Endothelial cell of umbilical vein (primary cell): ENCODE data around the gene OLAH. TPM values are rescaled to one million over a fixed set of nuclear protein-coding genes. Genes with fewer than 3 reads are reported as not detected.

Source experiments
- BruUV-seq: library from RNA; stranded (reverse); fragments of 400-500 nt; replicated peaks from 2 replicates; lab custom pipeline; 2021; lab: Mats Ljungman, UMichigan
- CTCF ChIA-PET: fragments of 300-600, 350-600 bp; sonication (Branson Sonifier 250); formaldehyde crosslinking; loops from one replicate; lab custom pipeline; 2021; ENCODE audit warnings: antibody characterized with exemption, inconsistent platforms; lab: Charles Lee
- POLR2A ChIA-PET: fragments of 300-600, 350-600 bp; sonication (Branson Sonifier 250); formaldehyde crosslinking; loops from one replicate; lab custom pipeline; 2021; ENCODE audit warnings: antibody characterized with exemption, inconsistent platforms; lab: Charles Lee
- DNase-seq: peaks from one replicate; pipeline ENCODE4 v3.0.0-alpha.2; 2011; ENCODE audit warnings: low read depth, low spot score
- FAIRE-seq: peaks from 2 replicates; lab custom pipeline; 2011; peaks lifted over from hg19 to GRCh38; lab: Jason Lieb, UNC
- H2AFZ ChIP-seq: 2 replicates; pipeline ENCODE4 v1.6.0; 2012; ENCODE audit warnings: low read depth, low read length, control low read depth, inconsistent platforms
- H3K27ac ChIP-seq: 2 replicates; pipeline ENCODE4 v1.5.1; 2011; ENCODE audit warnings: low read depth, mild to moderate bottlenecking, control low read depth, low read length, moderate library complexity; ENCODE audit not compliant: insufficient read depth
- H3K27me3 ChIP-seq, 2 experiments: 2 replicates each; pipeline versions ENCODE4 v1.6.0 to v1.6.1; 2011; ENCODE audit warnings: low read length in 2 of 2, mixed read lengths in 1 of 2; ENCODE audit not compliant: control insufficient read depth in 2 of 2, insufficient read depth in 2 of 2
- H3K36me3 ChIP-seq, 2 experiments: 2 replicates in 1 of 2; 3 replicates in 1 of 2; pipeline ENCODE4 v1.5.1; 2011; ENCODE audit warnings: low read length in 2 of 2, mild to moderate bottlenecking in 1 of 2, moderate library complexity in 1 of 2; ENCODE audit not compliant: control insufficient read depth in 2 of 2, insufficient read depth in 2 of 2; ENCODE audit errors: extremely low read depth in 1 of 2
- H3K4me1 ChIP-seq: 3 replicates; pipeline ENCODE4 v1.5.1; 2011; ENCODE audit warnings: mild to moderate bottlenecking, low read length; ENCODE audit not compliant: control insufficient read depth, insufficient read depth; ENCODE audit errors: extremely low read depth
- H3K4me2 ChIP-seq: 2 replicates; pipeline ENCODE4 v1.6.1; 2011; ENCODE audit warnings: low read length, control low read depth, mixed read lengths; ENCODE audit not compliant: insufficient read depth
- H3K4me3 ChIP-seq, 3 experiments: fragments of 200-600 bp in 1 of 3; sonication (generic), shearing (Covaris generic) in 1 of 3; replicated peaks in 1 of 3; 2 replicates each; pipeline ENCODE4 v1.5.1; 2011 to 2016; ENCODE audit warnings: control low read depth in 3 of 3, low read length in 3 of 3, mild to moderate bottlenecking in 2 of 3, inconsistent platforms in 1 of 3, low read depth in 1 of 3, moderate library complexity in 1 of 3; ENCODE audit not compliant: insufficient read depth in 1 of 3
- H3K79me2 ChIP-seq: 2 replicates; pipeline ENCODE4 v1.6.0; 2012; ENCODE audit warnings: low read length, inconsistent platforms; ENCODE audit not compliant: control insufficient read depth, insufficient read depth
- H3K9ac ChIP-seq: replicated peaks from 2 replicates; pipeline ENCODE3; 2011; ENCODE audit warnings: low read length, control low read depth; ENCODE audit not compliant: insufficient read depth; ENCODE audit errors: extremely low read depth
- H3K9me1 ChIP-seq: replicated peaks from 3 replicates; pipeline ENCODE4 v1.6.0; 2011; ENCODE audit warnings: mild to moderate bottlenecking, low read length; ENCODE audit not compliant: control insufficient read depth, insufficient read depth; ENCODE audit errors: extremely low read depth
- H3K9me3 ChIP-seq: replicated peaks from 2 replicates; pipeline ENCODE4 v1.5.1; 2012; ENCODE audit warnings: low read length, inconsistent platforms; ENCODE audit not compliant: control insufficient read depth, insufficient read depth
- H4K20me1 ChIP-seq: replicated peaks from 2 replicates; pipeline ENCODE3; 2011; ENCODE audit warnings: mild to moderate bottlenecking, low read length; ENCODE audit not compliant: control insufficient read depth, insufficient read depth; ENCODE audit errors: extremely low read depth
- CTCF ChIP-seq, 2 donors: IDR thresholded peaks; 1 replicate in 1 of 2; 2 replicates in 1 of 2; pipeline ENCODE4 v1.5.1; 2011; ENCODE audit warnings: low read length in 2 of 2, mild to moderate bottlenecking in 2 of 2, moderate library complexity in 2 of 2, control low read depth in 1 of 2, inconsistent platforms in 1 of 2, low read depth in 1 of 2; ENCODE audit not compliant: insufficient read depth in 1 of 2; ENCODE audit errors: extremely low read depth in 1 of 2
- EZH2 ChIP-seq: IDR thresholded peaks from 2 replicates; pipeline ENCODE4 v1.6.1; 2012; ENCODE audit warnings: borderline replicate concordance, low read depth, mild to moderate bottlenecking, moderate library complexity, low read length, inconsistent platforms; ENCODE audit not compliant: severe bottlenecking
- FOS ChIP-seq: IDR thresholded peaks from 2 replicates; pipeline ENCODE4 v1.6.1; 2011; ENCODE audit warnings: mild to moderate bottlenecking, low read length, moderate library complexity, borderline replicate concordance; ENCODE audit not compliant: insufficient read depth
- GATA2 ChIP-seq: IDR thresholded peaks from 2 replicates; pipeline ENCODE4 v1.7.0; 2011; ENCODE audit warnings: low read depth, mild to moderate bottlenecking, moderate library complexity, mixed read lengths, low read length; ENCODE audit not compliant: insufficient read length, insufficient read depth
- JUN ChIP-seq: IDR thresholded peaks from 2 replicates; pipeline ENCODE4 v1.6.1; 2011; ENCODE audit warnings: borderline replicate concordance, low read depth; ENCODE audit not compliant: insufficient read length, insufficient read depth
- MAX ChIP-seq: IDR thresholded peaks from 2 replicates; pipeline ENCODE4 v1.6.1; 2011; ENCODE audit not compliant: insufficient read depth, insufficient read length
- MYC ChIP-seq: IDR thresholded peaks from one replicate; pipeline ENCODE4 v1.6.1; 2011; ENCODE audit warnings: mild to moderate bottlenecking, low read depth, low read length
- POLR2A ChIP-seq: IDR thresholded peaks from 2 replicates; pipeline ENCODE4 v1.6.1; 2012; ENCODE audit warnings: low read depth, mild to moderate bottlenecking, control low read depth, low read length
- POLR2AphosphoS5 ChIP-seq: IDR thresholded peaks from 2 replicates; pipeline ENCODE4 v1.6.1; 2012; ENCODE audit warnings: low read depth, mild to moderate bottlenecking, control low read depth, low read length, moderate library complexity; ENCODE audit not compliant: insufficient read depth
- dilution Hi-C: fragments of 300-500 bp; cut with MboI; formaldehyde crosslinking; loops from one replicate; pipeline ENCODE4 v1.15.0; 2019; ENCODE audit warnings: low sequenced_read_pairs; ENCODE audit not compliant: extremely low pct_ligation_motif_present
- intact Hi-C: fragments of 100-400 bp; cut with micrococcal nuclease; formaldehyde crosslinking; loops from one replicate; pipeline ENCODE4 v1.10.0; 2022
- polyA plus RNA-seq, 4 experiments: library from polyadenylated mRNA; depleted of rRNA in 3 of 4; stranded (reverse) in 3 of 4; unstranded in 1 of 4; fragments of >200 nt; gene quantifications; 2 replicates each; pipeline versions ENCODE4 v1.2.1 to v1.2.3, GENCODE V29; 2011 to 2012; ENCODE audit warnings: missing spikeins in 1 of 4
- total RNA-seq: library from RNA; stranded (reverse); gene quantifications from 2 replicates; pipeline ENCODE4 v1.2.3, GENCODE V29; 2021

The OLAH gene
- total and polyA plus RNA-seq, 2 donors (not counting 3 experiments of a cell fraction or from before 2014, with no cell fraction given): 0.26 to 0.51 TPM

GRCh38 chr10:15075421-15075820, 31.7 kb downstream of the OLAH start:
- POLR2A ChIA-PET: no interaction called here
- H3K9ac ChIP-seq: no peak overlapping the region

More at GRCh38 chr10:15075421-15075820, 31.7 kb downstream of the OLAH start:
- Histone ChIP-seq H3K9me1 (no peaks in the 10 kb centered on the region), H3K4me2 (no peak overlapping the region), H3K4me3 (no peak overlapping the region), H3K4me1 (no peaks in the 10 kb centered on the region), H3K36me3 (no peaks in the 10 kb centered on the region), H3K27me3 (no peaks in the 10 kb centered on the region), H3K27ac (no peak overlapping the region), H3K9me3 (no peaks in the 10 kb centered on the region), H2AFZ (no peak overlapping the region), H3K79me2 (no peaks in the 10 kb centered on the region), H4K20me1 (no peaks in the 10 kb centered on the region)
- intact Hi-C loops (no loop called here), dilution Hi-C loops (no loop called here)
- DNase-seq: no peak
- no TSS peak for BruUV-seq
- TF ChIP-seq FOS (no peak), MAX (no peak), POLR2AphosphoS5 (no peak), EZH2 (no peak), JUN (no peak), MYC (no peak), POLR2A (no peak), GATA2 (no peak), CTCF (IDR thresholded peaks at IDR 0.05; ENCODE audit: extremely low read depth in 1 of 2, insufficient read depth in 1 of 2, low read depth in 1 of 2, low read length in 2 of 2) (no peak)
- no peak for FAIRE-seq
- CTCF ChIA-PET: no interaction called here
